H9 (cell line): ENCODE data around the gene ITGA7. TPM values are rescaled to one million over a fixed set of nuclear protein-coding genes. Genes with fewer than 3 reads are reported as not detected.

ENCODE experiments used
- DNase-seq: peaks from one replicate; pipeline ENCODE4 v3.0.0-alpha.2; 2017
- H2AFZ ChIP-seq: one replicate; pipeline ENCODE4 v1.6.1; 2013; ENCODE audit warnings: mild to moderate bottlenecking, low read length, control low read depth, moderate library complexity
- H2AK5ac ChIP-seq: 2 replicates; pipeline ENCODE4 v1.6.1; 2013; ENCODE audit warnings: low read length, control low read depth, mixed read lengths; ENCODE audit not compliant: insufficient read length
- H2BK120ac ChIP-seq: one replicate; pipeline ENCODE4 v1.6.1; 2013; ENCODE audit warnings: low read depth, mild to moderate bottlenecking, low read length, control low read depth, inconsistent platforms; ENCODE audit not compliant: poor library complexity, severe bottlenecking
- H2BK12ac ChIP-seq: 2 replicates; pipeline ENCODE4 v1.6.1; 2013; ENCODE audit warnings: low read length, control low read depth, mixed read lengths, low read depth; ENCODE audit not compliant: insufficient read length
- H2BK15ac ChIP-seq: 2 replicates; pipeline ENCODE4 v1.6.1; 2013; ENCODE audit warnings: low read depth, low read length, control low read depth
- H2BK20ac ChIP-seq: one replicate; pipeline ENCODE4 v1.6.1; 2013; ENCODE audit warnings: low read depth, mild to moderate bottlenecking, low read length, control low read depth, inconsistent platforms; ENCODE audit not compliant: poor library complexity, severe bottlenecking
- H2BK5ac ChIP-seq: 2 replicates; pipeline ENCODE4 v1.6.1; 2013; ENCODE audit warnings: low read length, control low read depth, mixed read lengths; ENCODE audit not compliant: insufficient read length
- H3K14ac ChIP-seq: 2 replicates; pipeline ENCODE4 v1.6.1; 2013; ENCODE audit warnings: low read length, control low read depth; ENCODE audit not compliant: insufficient read depth
- H3K18ac ChIP-seq: 2 replicates; pipeline ENCODE4 v1.6.1; 2013; ENCODE audit warnings: low read depth, mild to moderate bottlenecking, mixed read lengths, low read length, control low read depth; ENCODE audit not compliant: insufficient read length
- H3K23ac ChIP-seq: 2 replicates; pipeline ENCODE4 v1.6.1; 2013; ENCODE audit warnings: low read length, control low read depth, mixed read lengths, low read depth; ENCODE audit not compliant: insufficient read length
- H3K23me2 ChIP-seq: 2 replicates; pipeline ENCODE4 v1.6.1; 2013; ENCODE audit warnings: low read depth, mild to moderate bottlenecking, mixed read lengths, low read length, control low read depth; ENCODE audit not compliant: insufficient read length, poor library complexity, severe bottlenecking
- H3K27ac ChIP-seq: 2 replicates; pipeline ENCODE4 v1.5.1; 2013; ENCODE audit warnings: low read length, control low read depth, mixed read lengths, low read depth; ENCODE audit not compliant: insufficient read length
- H3K27me3 ChIP-seq: 2 replicates; pipeline ENCODE4 v1.6.1; 2013; ENCODE audit warnings: low read length, control low read depth, inconsistent platforms; ENCODE audit not compliant: insufficient read depth
- H3K4ac ChIP-seq: 2 replicates; pipeline ENCODE4 v1.6.1; 2013; ENCODE audit warnings: low read depth, mild to moderate bottlenecking, control low read depth, inconsistent platforms, low read length, moderate library complexity
- H3K4me1 ChIP-seq: 2 replicates; pipeline ENCODE4 v1.6.1; 2013; ENCODE audit warnings: low read length, control low read depth, inconsistent platforms; ENCODE audit not compliant: insufficient read depth
- H3K4me2 ChIP-seq: 2 replicates; pipeline ENCODE4 v1.6.1; 2013; ENCODE audit warnings: low read length, control low read depth, mixed read lengths; ENCODE audit not compliant: insufficient read length, insufficient read depth
- H3K56ac ChIP-seq: 2 replicates; pipeline ENCODE4 v1.6.1; 2013; ENCODE audit warnings: low read depth, mild to moderate bottlenecking, mixed read lengths, low read length, control low read depth; ENCODE audit not compliant: insufficient read length
- H3K79me1 ChIP-seq: 2 replicates; pipeline ENCODE4 v1.6.1; 2013; ENCODE audit warnings: low read depth, mild to moderate bottlenecking, moderate library complexity, low read length, control low read depth, inconsistent platforms; ENCODE audit not compliant: insufficient read depth, poor library complexity, severe bottlenecking
- H3K79me2 ChIP-seq: 2 replicates; pipeline ENCODE4 v1.6.1; 2013; ENCODE audit warnings: low read length, control low read depth, inconsistent platforms; ENCODE audit not compliant: insufficient read depth
- H3K9ac ChIP-seq: 2 replicates; pipeline ENCODE4 v1.6.1; 2013; ENCODE audit warnings: low read length, control low read depth, mixed read lengths; ENCODE audit not compliant: insufficient read length; ENCODE audit errors: extremely low read depth
- H3K9me3 ChIP-seq: one replicate; pipeline ENCODE4 v1.6.1; 2013; ENCODE audit warnings: low read depth, low read length, inconsistent platforms; ENCODE audit not compliant: control insufficient read depth
- H3T11ph ChIP-seq: one replicate; pipeline ENCODE4 v1.6.1; 2013; ENCODE audit warnings: mild to moderate bottlenecking, low read length, control low read depth, inconsistent platforms
- H4K20me1 ChIP-seq: one replicate; pipeline ENCODE4 v1.6.1; 2013; ENCODE audit not compliant: control insufficient read depth, insufficient read length, insufficient read depth
- H4K5ac ChIP-seq: 2 replicates; pipeline ENCODE4 v1.6.1; 2013; ENCODE audit warnings: low read depth, mild to moderate bottlenecking, mixed read lengths, low read length, control low read depth; ENCODE audit not compliant: insufficient read length
- H4K8ac ChIP-seq: replicated peaks from 2 replicates; pipeline ENCODE4 v1.6.1; 2013; ENCODE audit warnings: low read length, control low read depth, mixed read lengths, low read depth; ENCODE audit not compliant: insufficient read length
- H4K91ac ChIP-seq: 2 replicates; pipeline ENCODE4 v1.6.1; 2013; ENCODE audit warnings: low read depth, mild to moderate bottlenecking, moderate library complexity, mixed read lengths, low read length, control low read depth; ENCODE audit not compliant: insufficient read length
- H3K27ac Mint-ChIP-seq, 3 experiments: 2 replicates in 2 of 3; 3 replicates in 1 of 3; pipeline ENCODE4 v1.8.0; 2020 to 2021; ENCODE audit warnings: mixed read lengths in 3 of 3, mild to moderate bottlenecking in 1 of 3, moderate library complexity in 1 of 3
- H3K27me3 Mint-ChIP-seq: 2 replicates; pipeline ENCODE4 v1.8.0; 2021; ENCODE audit warnings: low read depth, mild to moderate bottlenecking, moderate library complexity, mixed read lengths
- H3K36me3 Mint-ChIP-seq, 3 experiments: 2 replicates in 2 of 3; 3 replicates in 1 of 3; pipeline ENCODE4 v1.8.0; 2020 to 2021; ENCODE audit warnings: low read depth in 3 of 3, mixed read lengths in 3 of 3; ENCODE audit not compliant: insufficient read depth in 1 of 3
- H3K4me1 Mint-ChIP-seq, 2 experiments: 2 replicates each; pipeline ENCODE4 v1.8.0; 2020; ENCODE audit warnings: mixed read lengths in 2 of 2
- H3K4me3 Mint-ChIP-seq, 2 experiments: 2 replicates in 1 of 2; 3 replicates in 1 of 2; pipeline ENCODE4 v1.8.0; 2020 to 2021; ENCODE audit warnings: mild to moderate bottlenecking in 2 of 2, mixed read lengths in 2 of 2, moderate library complexity in 1 of 2
- H3K9me3 Mint-ChIP-seq, 2 experiments: 2 replicates in 1 of 2; 3 replicates in 1 of 2; pipeline ENCODE4 v1.8.0; 2020; ENCODE audit warnings: mild to moderate bottlenecking in 2 of 2, mixed read lengths in 2 of 2, moderate library complexity in 1 of 2
- WGBS: extraction: QIAGEN DNeasy Blood & Tissue Kit; methylation state at CpG from one replicate; pipeline ENCODE4 v1.1.7; 2013; ENCODE audit warnings: missing lambda C conversion rate, low lambda C conversion rate, mixed read lengths; ENCODE audit not compliant: insufficient read length; ENCODE audit errors: extremely low coverage; 5-methylcytosine and 5-hydroxymethylcytosine counted together
- total RNA-seq: library from RNA; stranded (reverse); gene quantifications from 2 replicates; pipeline ENCODE4 v1.2.1, GENCODE V29; 2021
- TF ChIP-seq, protein P1 (sequence below): fragments of 200-600 bp; sonication (generic); conservative IDR thresholded peaks from 3 replicates; pipeline ENCODE4 v1.8.0; 2021; ENCODE audit warnings: antibody characterized with exemption, mild to moderate bottlenecking

The ITGA7 gene
- total RNA-seq, 1 experiment from 2014 or later: 119 TPM

DNA sequence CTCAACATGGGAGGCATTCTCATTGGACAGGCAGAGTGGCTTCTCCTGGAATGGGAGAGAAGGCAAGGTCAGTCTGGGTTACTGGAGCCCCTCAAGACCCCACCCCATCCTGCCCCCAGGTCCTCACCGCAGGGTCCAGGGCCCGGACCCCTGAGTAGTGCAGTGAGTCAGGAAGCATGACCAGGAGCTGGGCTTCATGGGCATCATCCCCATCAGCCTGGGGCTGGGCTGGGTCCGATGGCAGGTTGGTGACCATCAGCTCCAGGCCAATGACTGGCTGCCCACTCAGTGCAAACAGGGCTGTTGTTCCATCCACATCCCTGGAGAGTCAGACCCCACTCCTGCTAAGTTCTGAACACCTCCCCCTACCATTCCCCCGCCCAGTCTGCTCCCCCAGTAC is 13.1 kb downstream of the ITGA7 start:
- Histone ChIP-seq H4K8ac (no peak overlapping the region), H2AFZ (no peak overlapping the region), H3K9ac (no peak overlapping the region), H2BK15ac (no peak overlapping the region), H4K5ac (no peak overlapping the region), H3K79me2 (no peaks in the 10 kb centered on the region), H3K18ac (no peak overlapping the region), H3K4me2 (no peak overlapping the region), H3K9me3 (no peaks in the 10 kb centered on the region), H3T11ph (no peak overlapping the region), H2AK5ac (no peak overlapping the region), H4K91ac (no peak overlapping the region), H3K14ac (no peak overlapping the region), H2BK120ac (no peak overlapping the region), H3K56ac (no peak overlapping the region), H3K27ac (no peak overlapping the region), H2BK5ac (no peak overlapping the region), H4K20me1 (no peaks in the 10 kb centered on the region), H3K4ac (no peak overlapping the region), H3K79me1 (no peaks in the 10 kb centered on the region), H3K23me2 (no peaks in the 10 kb centered on the region), H3K4me1 (no peaks in the 10 kb centered on the region), H2BK20ac (no peak overlapping the region), H3K23ac (no peak overlapping the region), H2BK12ac (no peak overlapping the region), H3K27me3 (no peaks in the 10 kb centered on the region; the same call in 1 of the 2 replicates)
- WGBS: no CpG with 5 or more reads among the region's 4 CpGs
- Mint-ChIP-seq H3K4me3 (no peak overlapping the region), H3K4me1 (no peaks in the 10 kb centered on the region), H3K27me3 (no peaks in the 10 kb centered on the region), H3K27ac (no peak overlapping the region), H3K9me3 (no peaks in the 10 kb centered on the region), H3K36me3 (peaks cover 29 to 55% (median 44%) of the 10 kb centered on the region in 3 experiments)
- TF ChIP-seq, protein P1, sequence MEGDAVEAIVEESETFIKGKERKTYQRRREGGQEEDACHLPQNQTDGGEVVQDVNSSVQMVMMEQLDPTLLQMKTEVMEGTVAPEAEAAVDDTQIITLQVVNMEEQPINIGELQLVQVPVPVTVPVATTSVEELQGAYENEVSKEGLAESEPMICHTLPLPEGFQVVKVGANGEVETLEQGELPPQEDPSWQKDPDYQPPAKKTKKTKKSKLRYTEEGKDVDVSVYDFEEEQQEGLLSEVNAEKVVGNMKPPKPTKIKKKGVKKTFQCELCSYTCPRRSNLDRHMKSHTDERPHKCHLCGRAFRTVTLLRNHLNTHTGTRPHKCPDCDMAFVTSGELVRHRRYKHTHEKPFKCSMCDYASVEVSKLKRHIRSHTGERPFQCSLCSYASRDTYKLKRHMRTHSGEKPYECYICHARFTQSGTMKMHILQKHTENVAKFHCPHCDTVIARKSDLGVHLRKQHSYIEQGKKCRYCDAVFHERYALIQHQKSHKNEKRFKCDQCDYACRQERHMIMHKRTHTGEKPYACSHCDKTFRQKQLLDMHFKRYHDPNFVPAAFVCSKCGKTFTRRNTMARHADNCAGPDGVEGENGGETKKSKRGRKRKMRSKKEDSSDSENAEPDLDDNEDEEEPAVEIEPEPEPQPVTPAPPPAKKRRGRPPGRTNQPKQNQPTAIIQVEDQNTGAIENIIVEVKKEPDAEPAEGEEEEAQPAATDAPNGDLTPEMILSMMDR: no peak
- no peak for DNase-seq
